GM19240 (cell line): ENCODE data around the gene ARHGAP15.

Experiments used
- DNase-seq: peaks from one replicate; pipeline ENCODE4 v3.0.0; 2011; ENCODE audit warnings: low spot score; ENCODE audit not compliant: insufficient read length

The ARHGAP15 gene

DNA sequence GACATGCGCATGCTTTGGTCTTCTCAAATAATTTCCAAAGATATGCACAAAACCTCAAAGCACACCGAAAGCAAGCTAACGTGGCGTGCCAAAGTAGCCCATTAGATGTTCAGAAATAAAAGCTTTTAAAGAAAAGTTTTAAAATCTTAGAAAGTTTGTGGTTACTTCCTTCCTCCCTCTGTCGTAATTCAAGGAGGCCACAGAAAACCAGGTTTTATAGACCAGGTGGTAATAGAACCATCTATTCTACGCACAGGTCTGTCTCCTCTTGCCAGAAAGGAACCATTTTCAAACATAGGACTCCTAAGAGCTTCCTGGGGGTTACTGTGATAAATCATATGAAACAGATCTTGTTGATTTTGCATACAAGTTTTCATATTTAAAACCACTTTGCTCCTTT, 487.2 kb downstream of the ARHGAP15 start:
- DNase-seq = no peak

DNA sequence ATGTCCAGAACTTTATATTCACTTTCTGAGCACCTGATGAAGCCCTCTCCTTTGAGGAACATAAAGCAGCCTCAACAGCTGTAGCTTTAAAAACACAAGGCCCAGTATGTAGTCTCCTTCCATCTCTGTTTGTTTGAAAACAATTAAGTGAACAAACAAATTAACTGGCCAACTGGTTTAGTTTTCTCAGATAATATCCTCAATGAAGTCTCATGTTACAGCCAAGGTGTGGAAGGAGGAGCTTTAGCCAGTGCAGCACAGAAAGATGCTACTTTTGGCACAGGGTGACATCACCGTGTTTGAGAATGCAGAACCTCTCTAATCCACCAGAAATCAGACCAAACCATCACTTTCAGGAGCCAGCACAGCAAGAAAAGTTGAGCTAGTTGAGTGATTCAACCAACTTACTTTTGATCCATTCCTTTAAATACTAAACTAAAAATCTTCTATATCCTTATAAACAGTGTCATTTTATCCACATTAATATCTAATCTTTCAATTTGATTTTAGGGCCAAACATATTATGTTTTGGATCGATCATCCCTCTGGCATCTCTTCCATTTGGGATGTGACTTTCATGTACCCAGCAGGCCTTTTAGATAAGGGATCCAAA, 488.7 kb downstream of the ARHGAP15 start:
- no peak for DNase-seq

DNA sequence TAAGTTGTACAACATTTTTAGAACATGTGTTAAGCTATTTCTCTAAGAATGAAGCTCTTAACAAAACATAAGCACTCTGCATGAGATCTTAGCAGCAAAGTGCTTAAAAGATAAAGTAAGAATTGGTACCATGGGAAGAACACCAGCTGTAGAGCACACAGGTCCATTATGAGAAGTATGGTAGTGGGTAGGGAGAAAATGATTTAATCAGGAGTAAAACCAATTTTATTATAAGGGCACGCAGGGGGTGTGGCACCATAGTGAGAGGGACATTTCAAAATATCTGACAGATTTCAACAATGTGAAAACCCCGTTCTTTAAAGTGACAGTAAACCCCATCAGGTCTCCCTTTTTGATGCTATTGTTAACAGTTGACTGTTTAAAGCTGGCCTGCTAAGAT, 492.9 kb downstream of the ARHGAP15 start:
- DNase-seq = no peak

DNA sequence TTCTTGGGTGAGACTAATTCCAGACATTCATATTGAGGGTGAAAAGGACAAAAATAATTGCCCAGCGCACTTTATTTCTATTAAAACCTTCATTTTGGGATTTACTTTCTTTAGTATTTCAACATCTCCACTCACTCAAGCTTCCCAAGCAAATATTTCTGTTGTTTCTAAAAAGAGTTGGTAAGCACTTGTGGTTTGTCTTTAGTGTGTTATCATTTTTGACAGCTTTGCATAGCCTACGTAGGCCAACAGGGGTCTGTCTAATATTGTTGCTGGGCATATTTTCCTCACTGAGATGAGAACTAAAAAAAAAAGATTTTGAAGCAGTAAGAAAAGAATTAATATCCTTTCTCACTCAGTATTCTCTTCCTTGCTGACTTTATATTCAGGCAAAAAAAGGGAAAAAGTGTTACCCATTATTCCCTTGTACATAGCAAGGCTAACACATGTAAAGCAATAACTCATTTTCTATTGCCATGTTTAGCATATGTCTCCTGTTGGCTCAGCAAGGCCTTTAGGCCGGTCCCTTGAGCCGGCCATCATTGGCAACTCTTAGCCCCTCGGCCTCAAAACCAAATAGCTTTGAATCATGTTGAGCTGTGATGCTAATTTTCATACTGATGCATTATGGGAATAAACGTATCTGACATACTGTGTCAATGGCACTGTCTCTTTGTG, 494.2 kb downstream of the ARHGAP15 start:
- no peak for DNase-seq

DNA sequence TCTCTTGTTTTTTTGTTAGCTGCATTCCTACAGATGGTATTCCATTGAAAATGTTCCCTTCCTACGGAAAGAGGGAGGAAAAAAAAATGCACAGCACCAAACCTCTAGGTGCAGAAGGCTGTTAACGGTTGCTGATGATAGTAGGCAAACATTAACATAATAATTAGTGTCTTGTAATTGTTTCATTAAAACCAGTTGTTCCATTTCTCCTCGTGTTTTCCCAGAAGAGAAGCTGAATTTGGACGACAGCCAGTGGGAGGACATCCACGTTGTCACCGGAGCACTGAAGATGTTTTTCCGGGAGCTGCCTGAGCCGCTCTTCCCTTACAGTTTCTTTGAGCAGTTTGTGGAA, 494.7 kb downstream of the ARHGAP15 start:
- DNase-seq = no peak

DNA sequence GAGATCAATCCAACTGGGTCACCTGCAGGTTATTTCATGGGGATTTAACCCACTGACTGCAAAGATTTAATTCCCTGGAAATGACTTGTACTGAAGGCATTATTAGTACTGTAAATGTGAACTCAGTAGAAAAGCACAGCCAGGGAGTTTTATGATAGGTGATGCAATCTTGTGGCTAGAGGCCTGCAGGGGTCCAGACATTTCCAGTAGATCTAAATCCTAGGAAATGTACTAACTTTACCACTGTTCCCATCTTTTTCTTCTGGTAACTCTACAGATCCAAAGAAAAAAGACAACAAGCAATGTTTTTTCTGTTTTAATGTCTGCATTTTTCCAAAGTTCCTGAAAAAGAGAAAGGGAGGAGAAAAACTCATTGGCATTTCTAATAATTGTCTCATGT, 500.1 kb downstream of the ARHGAP15 start:
- DNase-seq = no peak

DNA sequence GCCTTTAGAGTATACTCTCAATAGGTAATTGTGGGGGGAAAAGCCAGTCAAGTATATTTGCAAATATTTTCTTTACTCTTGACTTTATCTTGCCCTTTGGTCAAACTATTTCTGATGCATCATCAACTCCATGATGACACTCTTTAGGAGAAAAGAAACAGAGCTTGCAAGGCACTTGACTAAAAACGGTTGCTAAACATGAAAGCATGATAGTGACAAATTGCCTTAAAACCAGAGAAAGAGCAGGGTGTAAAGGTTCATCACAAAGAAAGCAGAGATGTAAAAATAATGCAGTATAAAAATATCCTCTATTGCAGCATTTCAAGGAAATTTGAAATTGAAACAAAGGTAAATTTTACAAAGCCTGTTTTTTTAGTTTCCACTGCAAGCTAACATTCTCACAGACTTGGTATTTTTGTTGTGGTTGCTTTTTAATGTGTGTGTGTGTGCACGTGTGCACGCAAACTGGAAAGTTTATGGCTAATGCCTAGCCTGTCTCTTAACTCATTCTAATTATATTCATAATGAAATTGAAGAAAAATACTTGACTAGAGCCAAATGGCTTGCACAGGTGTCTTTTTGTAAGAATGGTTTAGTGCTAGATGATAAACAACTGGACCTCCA, 503.6 kb downstream of the ARHGAP15 start:
- DNase-seq = no peak

DNA sequence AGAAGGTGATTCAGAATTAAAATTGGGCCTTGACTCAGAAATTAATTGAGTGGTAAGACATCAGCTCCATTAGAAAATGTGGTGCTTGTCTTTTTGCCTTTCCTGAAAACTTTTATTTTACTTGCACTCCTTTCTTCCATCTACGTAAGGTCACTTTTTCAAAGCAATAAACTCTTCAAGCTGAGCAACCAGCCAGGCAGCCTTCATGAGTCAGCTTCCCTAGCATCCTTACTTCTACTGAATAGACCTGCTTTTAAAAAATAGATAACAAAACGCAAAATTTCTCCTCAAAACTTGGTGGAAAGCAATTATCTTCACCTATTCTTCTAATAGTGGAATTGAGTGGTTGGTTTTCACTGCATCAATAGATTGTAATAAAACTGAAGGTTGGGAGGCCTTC, 504.2 kb downstream of the ARHGAP15 start:
- no peak for DNase-seq

DNA sequence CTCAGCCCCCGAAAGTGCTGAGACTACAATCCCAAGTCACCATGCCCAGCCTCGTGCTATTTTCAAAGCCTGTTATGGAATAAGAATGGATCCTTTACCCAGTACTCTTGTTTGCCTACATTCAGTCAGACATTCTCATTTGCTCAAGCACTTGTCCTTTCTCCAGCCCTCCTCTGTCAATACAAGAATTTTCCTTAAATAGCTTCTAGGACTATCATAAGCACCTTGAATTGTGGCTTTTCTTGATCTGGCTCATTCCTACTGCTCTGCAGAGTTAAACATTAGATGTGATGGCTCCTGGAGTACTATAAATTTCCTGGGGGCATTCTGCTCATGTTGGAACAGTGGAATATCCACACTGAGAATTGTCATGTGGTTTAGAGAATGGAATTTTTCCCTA, 506.1 kb downstream of the ARHGAP15 start:
- no peak for DNase-seq

DNA sequence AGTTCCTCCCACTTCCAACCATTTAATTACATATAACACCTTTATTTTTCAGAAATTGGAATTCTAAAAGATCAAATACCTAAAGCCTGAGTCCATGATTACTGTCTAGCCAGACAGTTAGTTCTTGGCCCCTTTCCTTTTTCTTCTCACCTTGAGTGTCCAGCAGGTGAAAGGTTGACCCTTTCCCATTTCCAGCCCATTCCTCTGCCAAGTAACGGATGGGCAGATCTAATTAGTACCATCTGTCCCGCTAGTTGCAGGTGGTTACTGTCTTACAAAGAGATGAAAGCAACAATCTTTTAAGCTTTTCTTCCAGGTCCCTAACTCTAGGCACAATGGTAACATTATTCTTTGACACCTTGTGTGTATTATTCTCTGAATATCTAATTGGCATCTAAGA, 506.7 kb downstream of the ARHGAP15 start:
- no peak for DNase-seq

DNA sequence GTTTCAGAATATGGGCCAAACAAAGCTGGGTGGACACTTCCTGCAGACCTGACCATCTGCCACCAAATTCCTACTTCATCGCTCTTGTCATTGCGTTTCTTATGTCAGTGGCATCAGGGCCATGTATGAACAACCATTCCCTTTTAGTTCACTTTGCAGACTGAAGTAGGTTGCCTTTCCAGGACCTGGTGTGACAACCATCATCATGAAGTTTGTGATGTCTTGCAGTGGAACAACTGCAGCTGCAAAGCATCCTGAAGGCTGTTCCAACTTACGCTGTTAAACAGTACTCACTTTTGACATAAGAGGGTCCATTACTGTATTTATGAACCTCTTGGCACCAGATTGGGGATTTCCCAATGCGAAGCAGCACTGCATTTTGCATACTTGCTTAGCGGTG, 511.6 kb downstream of the ARHGAP15 start:
- no peak for DNase-seq

DNA sequence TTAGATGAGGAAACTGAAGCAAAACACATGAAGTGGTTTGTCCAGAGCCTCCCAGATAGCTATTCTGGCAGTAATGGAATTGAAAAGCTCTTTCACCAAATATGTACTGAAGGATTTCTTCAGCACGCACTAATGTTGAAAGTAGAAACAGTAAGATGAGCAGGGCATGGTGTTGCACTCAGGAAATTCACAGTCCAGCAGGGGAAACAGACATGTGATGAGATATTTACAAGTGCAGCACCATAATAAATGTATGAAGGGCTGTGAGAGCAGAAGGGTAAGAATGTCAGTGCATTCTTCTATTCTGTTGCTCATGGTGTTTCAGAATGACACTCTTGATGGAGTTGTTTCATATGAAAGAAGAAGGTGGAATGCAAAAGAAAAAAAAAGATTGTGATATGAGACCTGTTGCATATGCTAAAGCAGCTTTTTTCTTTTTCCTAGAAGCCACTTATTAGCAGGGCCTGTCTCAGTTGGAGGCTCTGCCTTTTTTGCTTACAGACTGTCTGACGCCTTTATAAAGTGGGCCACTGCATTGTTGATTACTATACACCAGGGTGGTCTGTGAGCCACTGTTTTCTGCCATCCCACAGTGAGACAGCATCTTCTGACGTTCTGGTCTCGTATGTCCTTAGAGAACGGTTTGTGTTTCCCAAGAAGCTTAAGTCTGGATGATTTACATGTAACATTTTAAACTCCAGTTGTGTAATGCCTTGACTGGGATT, 516.9 kb downstream of the ARHGAP15 start:
- DNase-seq = no peak

DNA sequence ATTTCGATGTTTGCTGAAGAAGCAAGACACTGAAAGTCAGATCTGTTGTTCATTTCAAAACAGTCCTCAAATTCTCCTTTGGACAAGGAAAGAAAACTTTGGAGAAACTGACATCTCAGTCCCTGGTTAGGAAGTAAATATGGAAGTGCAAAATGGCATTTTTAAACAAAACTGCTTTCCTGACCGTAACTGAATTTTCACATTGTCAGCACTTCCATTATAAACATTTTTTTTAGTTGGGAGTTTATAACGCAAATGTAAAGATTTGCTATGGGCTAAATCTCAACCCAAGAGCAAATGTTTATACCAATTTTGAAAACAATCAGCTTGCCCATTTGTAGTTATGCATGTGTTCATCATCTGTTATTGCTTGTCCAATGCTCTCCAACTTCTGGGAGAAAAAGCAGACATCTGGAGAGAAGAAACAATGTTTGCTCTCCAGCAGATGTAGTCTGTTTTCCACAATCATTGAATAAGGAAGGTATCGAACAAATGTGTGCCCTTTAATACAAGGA, 520.1 kb downstream of the ARHGAP15 start:
- DNase-seq = no peak

DNA sequence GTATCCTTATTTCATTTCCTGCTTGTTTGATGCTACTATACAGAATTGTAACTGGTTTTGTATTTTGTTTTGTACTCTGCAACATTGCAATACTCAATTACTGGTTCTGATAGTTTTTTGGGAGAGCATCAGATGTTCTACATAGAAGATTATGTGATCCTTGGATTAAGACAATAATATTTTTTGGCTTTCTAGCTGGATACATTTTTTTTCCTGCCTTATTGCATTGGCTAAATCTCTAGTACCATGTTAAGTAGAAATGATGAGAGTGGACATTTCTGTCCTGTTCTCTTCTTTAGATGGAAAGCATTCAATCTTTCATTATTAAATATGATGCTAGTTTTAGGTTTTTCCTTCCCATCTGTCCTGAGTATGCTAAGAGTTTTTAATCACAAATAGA, 523.5 kb downstream of the ARHGAP15 start:
- no peak for DNase-seq

DNA sequence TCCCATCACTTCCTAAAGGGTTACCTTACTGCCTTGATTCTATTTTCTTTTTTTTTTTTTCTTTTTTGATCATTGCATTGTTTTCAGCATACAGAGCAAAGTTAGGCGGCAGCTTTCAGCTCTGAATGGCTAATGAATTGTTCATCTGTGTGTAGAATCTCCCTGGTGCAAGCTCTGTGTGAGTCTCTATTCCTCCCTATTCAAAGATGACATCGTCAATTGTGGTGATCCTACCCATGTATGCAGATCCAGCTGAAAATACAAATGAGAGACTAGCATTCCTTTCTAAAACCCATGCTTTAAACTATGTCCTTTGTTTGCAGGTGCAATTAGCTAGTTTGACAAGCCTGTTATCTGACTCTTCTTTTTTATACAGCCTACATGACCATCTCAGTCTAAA, 539.0 kb downstream of the ARHGAP15 start:
- no peak for DNase-seq

DNA sequence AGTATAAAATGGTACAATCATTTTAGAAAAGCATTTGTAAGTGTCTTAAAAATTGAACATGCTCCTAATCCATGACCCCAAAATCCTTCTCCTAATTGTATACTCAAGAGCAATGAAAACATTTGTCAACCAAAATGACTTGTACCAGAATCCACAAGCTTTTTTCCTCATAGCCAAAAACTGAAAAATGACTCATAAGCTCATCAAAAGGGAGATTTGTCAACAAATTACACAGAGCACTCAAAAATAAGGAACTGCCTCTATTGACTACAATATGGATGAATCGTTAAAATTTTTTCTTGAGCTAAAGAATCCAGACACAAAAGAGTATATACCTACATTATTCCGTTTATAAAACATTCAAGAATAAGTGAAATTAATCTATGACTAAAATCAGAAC, 544.8 kb downstream of the ARHGAP15 start:
- DNase-seq = no peak

DNA sequence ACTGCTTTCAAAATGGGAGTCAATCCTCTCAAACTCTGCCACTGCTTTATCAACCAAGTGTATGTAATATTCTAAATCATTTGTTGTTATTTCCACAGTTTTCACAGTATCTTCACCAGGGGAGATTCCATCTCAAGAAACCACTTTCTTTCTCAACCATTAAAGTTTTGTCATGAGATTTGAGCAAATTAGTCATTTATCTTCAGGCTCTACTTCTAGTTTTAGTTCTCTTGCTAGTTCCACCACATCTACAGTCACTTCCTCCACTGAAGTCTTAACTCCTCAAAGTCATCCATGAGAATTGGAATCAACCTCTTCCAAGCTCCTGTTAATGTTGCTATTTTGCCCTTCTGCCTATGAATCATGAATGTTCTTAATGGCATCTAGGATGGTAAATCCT, 545.8 kb downstream of the ARHGAP15 start:
- DNase-seq = no peak

DNA sequence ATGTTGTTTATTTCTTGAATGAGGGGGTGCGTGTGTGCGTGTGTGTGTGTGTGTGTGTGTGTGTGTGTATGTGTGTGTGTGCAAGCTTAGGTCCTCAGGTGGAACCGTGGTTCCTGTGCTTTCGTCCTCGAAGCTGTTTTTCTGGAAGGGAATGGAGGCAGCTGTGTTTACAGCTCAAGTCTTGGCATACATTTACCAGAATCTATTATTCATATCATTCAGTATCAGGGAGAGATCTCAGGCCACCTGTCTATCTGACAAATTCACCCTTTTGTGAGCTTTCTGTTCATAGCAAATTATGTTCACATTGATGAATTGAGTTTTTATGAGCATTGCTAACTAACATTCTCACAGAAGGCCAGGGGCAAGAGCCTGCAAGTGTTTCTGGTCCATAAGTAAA, 550.4 kb downstream of the ARHGAP15 start:
- no peak for DNase-seq

DNA sequence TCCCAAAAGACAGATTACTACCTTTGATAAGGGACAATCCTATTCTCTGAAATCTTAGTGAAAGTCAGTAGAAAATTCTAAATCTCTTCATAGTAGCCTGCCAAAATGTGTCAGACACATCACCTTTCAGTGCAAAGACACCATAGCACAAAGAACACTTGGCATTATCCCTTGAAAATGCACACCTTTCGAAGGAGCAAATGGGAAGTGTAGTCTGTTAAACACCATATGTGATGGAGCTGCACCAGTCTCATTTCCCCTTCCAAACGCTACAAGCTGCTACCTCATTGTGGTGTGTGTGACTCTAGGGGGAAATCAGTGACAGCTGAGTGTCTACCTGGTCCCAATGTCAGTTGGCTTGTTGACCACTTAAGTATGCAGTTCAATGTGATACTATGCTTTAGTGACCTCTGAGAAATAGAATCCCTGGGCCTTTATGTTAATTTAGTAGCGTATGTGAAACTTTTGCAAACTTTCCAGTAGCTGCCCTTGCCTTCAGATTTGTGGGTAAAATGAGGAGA, 551.7 kb downstream of the ARHGAP15 start:
- DNase-seq = no peak

DNA sequence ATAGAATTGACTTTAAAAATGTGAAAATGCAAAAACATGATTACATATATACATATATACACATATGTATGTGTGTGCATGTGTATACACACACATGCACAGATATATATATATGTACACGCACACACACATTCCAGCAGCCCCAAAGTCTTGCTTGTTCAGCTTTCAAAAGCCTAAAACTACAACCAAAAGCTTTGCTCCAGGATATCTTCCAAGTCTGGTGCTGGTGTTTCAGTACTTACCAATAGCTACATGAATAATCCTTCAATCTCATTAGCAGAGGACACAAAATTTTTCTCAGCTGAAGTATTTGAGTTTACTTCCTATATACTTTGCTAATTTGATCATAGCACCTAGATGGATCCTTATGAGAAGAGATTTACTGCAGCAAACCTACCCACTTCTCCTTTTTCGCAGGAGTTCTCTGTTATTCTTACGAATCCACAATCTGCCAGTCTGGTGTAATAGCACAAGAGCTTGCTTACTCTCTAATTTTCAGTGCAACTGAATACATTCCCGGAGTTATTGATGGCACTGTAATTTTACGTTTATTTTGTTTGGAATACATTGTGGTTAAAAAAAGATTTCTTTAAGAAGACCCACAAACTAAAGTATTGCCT, 553.3 kb downstream of the ARHGAP15 start:
- no peak for DNase-seq

DNA sequence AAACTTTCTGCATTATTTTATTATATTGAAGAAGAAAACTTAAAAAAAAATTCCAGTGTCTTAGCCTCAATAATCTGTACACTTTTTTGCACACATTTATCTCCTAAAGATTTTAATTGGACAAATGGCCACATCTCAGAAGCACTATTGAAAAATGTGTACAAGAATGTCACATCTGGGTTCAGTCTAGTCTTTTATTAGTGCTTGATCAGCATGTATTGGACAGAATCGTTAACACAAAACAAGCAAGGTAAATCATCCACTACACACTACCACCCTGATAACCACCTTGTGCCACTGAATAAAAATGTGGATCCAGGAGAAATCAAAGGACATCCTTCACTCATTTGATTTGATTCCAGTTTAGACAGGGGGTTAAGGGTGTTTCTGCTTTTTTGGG, 554.8 kb downstream of the ARHGAP15 start:
- DNase-seq = no peak
